Thyroid gland (tissue), 4 donors: Measurements from ENCODE around the gene MTSS2. TPM values are rescaled to one million over a fixed set of nuclear protein-coding genes. Genes with fewer than 3 reads are reported as not detected.

Source experiments
- DNase-seq, 2 donors: peaks; one replicate each; pipeline ENCODE4 v3.0.0-alpha.2; 2019
- H3K27ac ChIP-seq, 3 donors: fragments of 200-600 bp; sonication (generic); 1 replicate in 2 of 3; 2 replicates in 1 of 3; pipeline ENCODE4 v1.5.1; 2016 to 2019; ENCODE audit warnings: mild to moderate bottlenecking in 1 of 3, moderate library complexity in 1 of 3
- H3K27me3 ChIP-seq: fragments of 200-600 bp; sonication (generic); one replicate; pipeline ENCODE4 v1.5.1; 2019
- H3K36me3 ChIP-seq, 2 donors: fragments of 200-600 bp; sonication (generic); one replicate each; pipeline ENCODE4 v1.5.1; 2016 to 2019
- H3K4me1 ChIP-seq, 2 donors: fragments of 200-600 bp; sonication (generic); one replicate each; pipeline ENCODE4 v1.5.1; 2017 to 2019
- H3K4me3 ChIP-seq, 3 donors: fragments of 200-600 bp; sonication (generic); replicated peaks in 1 of 3; 1 replicate in 2 of 3; 2 replicates in 1 of 3; pipeline ENCODE4 v1.5.1; 2016; ENCODE audit warnings: mild to moderate bottlenecking in 1 of 3
- H3K9me3 ChIP-seq: fragments of 200-600 bp; sonication (generic); one replicate; pipeline ENCODE4 v1.5.1; 2017
- CTCF ChIP-seq, 6 experiments: fragments of 200-600 bp in 3 of 6; fragments of 450-650 bp in 3 of 6; sonication (generic) in 3 of 6; IDR thresholded peaks; one replicate each; pipeline ENCODE4 v1.5.1; 2016 to 2019; ENCODE audit warnings: antibody characterized with exemption in 6 of 6, mild to moderate bottlenecking in 2 of 6, inconsistent platforms in 1 of 6, moderate library complexity in 1 of 6
- POLR2A ChIP-seq, 2 donors: fragments of 450-650 bp; IDR thresholded peaks; one replicate each; pipeline ENCODE4 v1.6.1; 2017; ENCODE audit warnings: antibody characterized with exemption in 2 of 2, mild to moderate bottlenecking in 2 of 2, moderate library complexity in 1 of 2
- WGBS, 2 donors: methylation state at CpG; one replicate each; pipeline ENCODE4 v1.1.5; 2017; 5-methylcytosine and 5-hydroxymethylcytosine counted together
- intact Hi-C: fragments of 100-400 bp; cut with DNase I; formaldehyde crosslinking; loops from one replicate; pipeline ENCODE4 v1.15.1; 2023
- total RNA-seq, 4 donors: library from RNA; depleted of rRNA; stranded (reverse); fragments of >200 nt; gene quantifications; one replicate each; pipeline ENCODE4 v1.2.3, GENCODE V29; 2016

MTSS2 gene
- total RNA-seq, 4 donors from 2014 or later, result 11.3 to 39.8 (median 26.7) TPM

DNA sequence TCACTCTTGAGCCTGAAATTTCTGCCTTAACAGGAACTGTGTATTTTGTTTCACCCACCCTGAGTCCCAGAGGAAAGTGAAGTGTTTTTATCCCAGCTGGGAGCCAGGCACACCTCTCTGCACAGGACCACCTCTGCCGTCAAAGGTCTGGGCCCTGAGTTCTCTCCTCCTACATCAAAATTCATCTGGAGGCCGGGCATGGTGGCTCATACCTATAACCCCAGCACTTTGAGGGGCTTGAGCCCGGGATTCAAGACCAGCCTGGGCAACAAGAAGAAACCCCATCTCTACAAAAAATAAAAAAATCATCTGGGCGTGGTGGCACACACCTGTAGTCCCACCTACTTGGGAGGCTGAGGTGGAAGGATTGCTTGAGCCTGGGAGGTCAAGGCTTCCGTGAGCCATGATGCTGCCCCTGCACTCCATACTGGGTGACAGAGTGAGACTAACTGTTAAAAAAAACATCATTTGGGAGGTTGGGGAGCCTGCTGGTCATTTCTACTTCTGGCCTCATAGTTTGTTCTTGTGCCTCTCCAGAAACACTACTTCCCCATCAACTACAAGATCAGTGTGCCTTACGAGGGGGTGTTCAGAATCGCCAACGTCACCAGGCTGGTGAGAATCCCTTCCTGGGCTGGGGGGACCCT, 29.7 kb downstream of the MTSS2 start:
- Histone ChIP-seq H3K27me3 (no peaks in the 10 kb centered on the region), H3K36me3 (no peaks in the 10 kb centered on the region), H3K4me1 (peaks cover 3 to 10% of the 10 kb centered on the region in 2 donors), H3K27ac (no peak overlapping the region), H3K4me3 (no peak overlapping the region), H3K9me3 (no peaks in the 10 kb centered on the region)
- intact Hi-C loops, result loop anchor here (10.0 kb wide), 1 partner anchor 261 kb away; no protein-coding TSS in a partner anchor
- 85% methylated on average over 8 of the region's 8 CpGs for WGBS, 2 donors
- no peak for DNase-seq
- no peak for TF ChIP-seq CTCF (IDR thresholded peaks at IDR 0.05)
- no peak for TF ChIP-seq POLR2A (IDR thresholded peaks at IDR 0.05)

DNA sequence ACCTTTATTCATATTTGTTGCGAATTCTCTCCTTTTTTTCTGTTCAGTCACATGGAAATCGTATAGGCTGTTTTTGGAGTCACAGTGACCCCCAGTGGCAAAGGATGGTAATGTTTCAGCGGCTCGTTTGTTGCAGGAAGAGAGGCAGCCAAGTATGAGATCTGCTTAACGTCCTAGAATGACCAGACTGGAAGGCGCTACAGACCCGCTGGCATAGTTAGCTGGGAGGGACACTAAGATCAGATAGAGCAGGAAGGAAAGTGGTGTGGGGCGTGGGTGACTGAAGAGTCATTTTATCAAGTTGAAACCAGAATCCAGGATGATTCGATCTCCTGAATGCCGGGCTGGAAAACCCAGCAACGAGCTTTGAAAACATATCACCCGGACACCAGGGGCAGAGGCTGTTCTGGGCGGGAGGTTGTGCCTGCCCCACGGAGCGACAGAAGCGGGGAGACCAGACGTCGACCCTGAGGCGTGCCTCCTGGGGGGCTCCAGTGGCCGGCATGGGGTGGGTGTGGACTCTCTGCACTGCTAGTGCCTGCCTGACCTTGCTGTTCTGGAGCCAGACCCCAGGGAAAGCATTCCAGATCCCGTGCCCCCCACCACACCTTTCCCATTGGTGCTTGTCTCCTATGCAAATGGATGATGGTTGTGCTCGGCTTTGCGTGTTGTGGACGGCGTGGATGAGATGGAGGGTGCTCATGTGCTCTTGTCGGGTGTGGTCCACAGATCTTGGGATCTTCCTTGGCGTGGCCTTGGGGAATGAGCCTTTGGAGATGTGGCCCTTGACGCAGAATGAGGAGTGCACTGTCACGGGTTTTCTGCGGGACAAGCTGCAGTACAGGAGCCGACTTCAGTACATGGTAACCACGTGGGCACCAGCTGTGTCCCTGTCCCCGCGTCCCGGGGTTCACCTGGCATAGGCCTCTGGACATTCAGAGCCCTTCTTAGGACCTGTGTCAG, 31.8 kb downstream of the MTSS2 start:
- TF ChIP-seq CTCF (IDR thresholded peaks at IDR 0.05) (peak; percentile 67 to 99 (median 92)), POLR2A (IDR thresholded peaks at IDR 0.05) (no peak)
- H3K27ac ChIP-seq, result peak overlapping the region in 2 of 3 donors; percentile 6 to 13
- 41 to 43% methylated on average over 33 to 34 of the region's 35 CpGs for WGBS, 2 donors

DNA sequence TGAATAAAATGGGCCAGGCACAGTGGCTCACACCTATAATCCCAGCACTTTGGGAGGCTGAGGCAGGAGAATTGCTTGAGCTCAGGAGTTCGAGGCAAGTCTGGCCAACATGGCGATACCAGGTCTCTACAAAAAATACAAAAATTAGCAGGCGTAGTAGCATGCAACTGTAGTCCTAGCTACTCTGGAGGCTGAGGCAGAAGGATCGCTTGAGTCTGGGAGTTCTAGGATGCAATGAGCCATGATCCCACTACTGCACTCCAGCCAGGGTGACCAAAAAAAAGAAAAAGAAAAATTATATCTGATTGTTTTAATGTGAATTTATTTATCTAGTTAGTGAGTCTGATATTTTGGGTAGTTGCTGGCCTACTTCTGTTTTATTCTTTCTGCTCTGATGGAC, 32.4 kb downstream of the MTSS2 start:
- WGBS, 2 donors, result 87 to 89% methylated on average over 4 of the region's 4 CpGs
- intact Hi-C loops, result loop anchor here (5.0 to 10.0 kb wide), 2 partner anchors 121 to 259 kb away; no protein-coding TSS in a partner anchor
- H3K36me3 ChIP-seq, result no peaks in the 10 kb centered on the region

More for the DNA sequence above, 31.8 kb downstream of the MTSS2 start:
- intact Hi-C loops, result loop anchor here (5.0 to 10.0 kb wide), 2 partner anchors 122 to 259 kb away; no protein-coding TSS in a partner anchor
- DNase-seq, result peak; percentile 85 to 88
- Histone ChIP-seq H3K4me3 (no peak overlapping the region), H3K9me3 (no peaks in the 10 kb centered on the region), H3K36me3 (no peaks in the 10 kb centered on the region), H3K4me1 (peaks cover 3 to 10% of the 10 kb centered on the region in 2 donors), H3K27me3 (no peaks in the 10 kb centered on the region)

GRCh38 chr16:70652322-70652721, 33.5 kb downstream of the MTSS2 start:
- no peak for DNase-seq
- intact Hi-C loops, result loop anchor here (5.0 to 10.0 kb wide), 2 partner anchors 120 to 258 kb away; no protein-coding TSS in a partner anchor
- Histone ChIP-seq H3K27ac (no peak overlapping the region), H3K9me3 (no peaks in the 10 kb centered on the region), H3K4me1 (peaks cover 3 to 10% of the 10 kb centered on the region in 2 donors), H3K4me3 (no peak overlapping the region), H3K36me3 (no peaks in the 10 kb centered on the region), H3K27me3 (no peaks in the 10 kb centered on the region)
- TF ChIP-seq CTCF (IDR thresholded peaks at IDR 0.05), result no peak
- no peak for TF ChIP-seq POLR2A (IDR thresholded peaks at IDR 0.05)
- WGBS, 2 donors, result 79 to 92% methylated on average over 2 of the region's 2 CpGs

More for the DNA sequence above, 32.4 kb downstream of the MTSS2 start:
- peaks cover 3 to 10% of the 10 kb centered on the region in 2 donors for H3K4me1 ChIP-seq
- peak overlapping the region in 1 of 3 donors; percentile 6 for H3K27ac ChIP-seq
- no peak for TF ChIP-seq CTCF (IDR thresholded peaks at IDR 0.05)
- no peak for TF ChIP-seq POLR2A (IDR thresholded peaks at IDR 0.05)
- DNase-seq, result no peak
- no peaks in the 10 kb centered on the region for H3K9me3 ChIP-seq
- no peak overlapping the region for H3K4me3 ChIP-seq
- no peaks in the 10 kb centered on the region for H3K27me3 ChIP-seq
